GM12874 (cell line): ENCODE results near the gene SLC24A3.

Source experiments
- TF ChIP-seq, protein P1 (sequence below): IDR thresholded peaks from 2 replicates; pipeline ENCODE4 v1.5.1; 2011; ENCODE audit warnings: low read depth, mild to moderate bottlenecking, control low read depth, low read length, moderate library complexity; ENCODE audit not compliant: insufficient read depth

SLC24A3 gene

DNA sequence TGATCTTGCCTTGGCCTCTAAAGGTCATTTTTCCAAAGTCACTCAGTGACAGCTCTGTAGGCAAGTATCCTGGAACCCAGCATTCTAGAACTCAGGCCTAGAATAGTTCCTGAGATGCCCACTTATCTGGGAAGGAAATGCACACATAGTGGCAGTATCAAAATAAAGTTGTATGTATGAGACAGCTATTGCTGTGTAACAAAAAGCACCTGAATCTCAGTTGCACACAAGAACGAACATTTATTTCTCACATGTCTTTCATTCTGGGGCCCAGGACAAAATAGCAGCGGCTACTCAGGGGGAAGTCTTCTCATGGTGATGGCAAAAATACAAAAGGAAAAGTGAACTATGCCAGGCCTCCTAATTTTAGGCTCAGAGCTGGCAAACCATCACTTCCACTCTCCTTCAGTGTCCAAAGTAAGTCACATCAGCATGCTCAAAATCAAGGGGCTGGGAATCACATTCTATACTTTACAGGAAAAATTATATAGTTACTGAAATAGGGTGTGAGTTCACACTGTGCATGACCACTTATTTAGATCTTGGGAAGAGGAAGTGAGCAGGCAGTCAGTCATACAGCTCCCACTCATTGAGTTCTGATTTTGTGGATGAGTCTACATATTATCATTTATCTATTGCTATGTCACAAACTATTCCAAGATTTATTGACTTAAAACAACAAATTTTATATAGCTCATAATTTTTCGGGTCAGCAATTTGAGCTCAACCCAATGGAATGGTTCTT is 412.0 kb downstream of the SLC24A3 start:
- TF ChIP-seq, protein P1, sequence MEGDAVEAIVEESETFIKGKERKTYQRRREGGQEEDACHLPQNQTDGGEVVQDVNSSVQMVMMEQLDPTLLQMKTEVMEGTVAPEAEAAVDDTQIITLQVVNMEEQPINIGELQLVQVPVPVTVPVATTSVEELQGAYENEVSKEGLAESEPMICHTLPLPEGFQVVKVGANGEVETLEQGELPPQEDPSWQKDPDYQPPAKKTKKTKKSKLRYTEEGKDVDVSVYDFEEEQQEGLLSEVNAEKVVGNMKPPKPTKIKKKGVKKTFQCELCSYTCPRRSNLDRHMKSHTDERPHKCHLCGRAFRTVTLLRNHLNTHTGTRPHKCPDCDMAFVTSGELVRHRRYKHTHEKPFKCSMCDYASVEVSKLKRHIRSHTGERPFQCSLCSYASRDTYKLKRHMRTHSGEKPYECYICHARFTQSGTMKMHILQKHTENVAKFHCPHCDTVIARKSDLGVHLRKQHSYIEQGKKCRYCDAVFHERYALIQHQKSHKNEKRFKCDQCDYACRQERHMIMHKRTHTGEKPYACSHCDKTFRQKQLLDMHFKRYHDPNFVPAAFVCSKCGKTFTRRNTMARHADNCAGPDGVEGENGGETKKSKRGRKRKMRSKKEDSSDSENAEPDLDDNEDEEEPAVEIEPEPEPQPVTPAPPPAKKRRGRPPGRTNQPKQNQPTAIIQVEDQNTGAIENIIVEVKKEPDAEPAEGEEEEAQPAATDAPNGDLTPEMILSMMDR, result no peak

DNA sequence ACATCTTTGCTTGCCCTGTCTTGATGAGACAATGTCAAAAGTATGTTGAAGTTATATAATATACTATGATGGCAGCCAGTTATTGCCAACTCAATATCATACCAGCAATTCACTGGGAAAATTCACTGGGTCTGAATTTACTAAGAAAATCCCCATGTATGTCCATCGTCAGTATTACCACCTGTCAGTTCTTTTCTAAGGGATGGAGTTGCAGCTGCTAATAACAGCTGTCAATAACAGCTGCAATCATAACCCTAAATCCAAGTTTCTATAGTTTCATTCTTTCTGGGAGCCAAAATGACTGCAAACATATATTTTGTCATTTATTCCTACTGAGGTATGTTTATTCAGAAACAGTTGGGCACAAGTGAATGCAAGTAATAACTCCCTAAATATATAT is 413.0 kb downstream of the SLC24A3 start:
- TF ChIP-seq, protein P1, result no peak

GRCh38 chr20:19626896-19627295 is 414.5 kb downstream of the SLC24A3 start:
- TF ChIP-seq, protein P1, result no peak

DNA sequence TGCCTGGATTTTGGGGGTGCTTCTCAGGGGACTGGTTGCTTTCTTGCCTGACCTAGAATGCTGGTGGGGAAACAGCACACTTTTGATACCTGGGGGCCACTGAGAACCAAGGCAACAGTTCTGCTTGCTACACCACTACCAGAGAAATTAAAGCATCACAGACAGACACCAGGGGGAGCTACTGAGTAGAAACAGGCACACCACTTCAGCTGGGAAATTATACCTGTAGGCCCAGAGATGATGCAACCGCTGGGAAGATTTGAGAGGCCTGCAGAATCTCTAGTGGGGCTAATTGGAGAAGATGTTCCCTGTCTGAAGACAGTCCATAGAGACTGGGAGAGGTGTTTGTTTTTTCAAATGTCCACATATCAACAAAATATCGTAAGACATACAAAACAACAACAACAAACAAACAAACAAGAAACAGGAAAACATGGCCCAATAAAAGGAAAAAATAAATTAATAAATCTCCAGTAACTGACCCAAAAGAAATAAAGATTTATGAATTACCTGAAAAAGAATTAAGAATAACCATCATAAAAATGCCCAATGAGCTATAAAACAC is 416.2 kb downstream of the SLC24A3 start:
- TF ChIP-seq, protein P1, result peak; percentile 68

DNA sequence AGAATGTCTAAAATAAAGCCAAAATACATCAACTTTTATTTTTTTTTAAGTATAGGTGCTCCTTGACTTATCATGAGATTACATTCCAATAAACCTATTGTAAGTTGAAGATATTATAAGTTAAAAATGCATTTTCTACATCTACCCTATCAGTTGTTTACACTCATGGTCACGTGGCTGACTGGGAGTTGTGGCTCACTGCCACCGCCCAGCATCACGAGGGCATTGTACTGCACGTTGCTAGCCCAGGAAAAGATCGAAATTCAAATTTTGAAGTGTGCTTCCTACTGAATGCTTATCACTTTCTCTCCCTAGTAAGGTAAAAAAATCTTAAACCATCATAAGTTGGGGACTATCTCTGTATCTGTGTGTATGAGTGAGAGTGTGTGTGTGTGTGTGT is 419.0 kb downstream of the SLC24A3 start:
- TF ChIP-seq, protein P1, result no peak

DNA sequence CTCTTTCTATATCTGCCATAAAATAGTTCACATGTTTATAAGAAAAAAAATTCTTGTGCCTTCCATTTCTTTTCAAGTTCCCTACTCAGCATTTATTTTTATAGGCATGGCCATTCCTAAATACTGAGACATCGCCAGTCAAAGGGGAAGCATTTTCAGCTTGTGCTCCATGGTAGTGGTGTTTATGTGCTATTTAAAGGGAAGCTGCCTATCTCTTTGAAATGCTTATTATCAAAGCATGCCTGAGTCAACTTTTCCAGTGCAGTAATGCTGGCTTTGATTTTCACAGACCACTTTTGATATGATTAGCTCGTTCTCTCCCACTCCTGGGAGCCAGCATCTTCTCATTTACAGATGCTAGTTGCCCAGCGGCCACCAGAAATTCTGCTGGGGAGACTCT is 421.5 kb downstream of the SLC24A3 start:
- TF ChIP-seq, protein P1, result no peak

- TF ChIP-seq, protein P1, result no peak
Observed at GRCh38 chr20:19642860-19643259, 430.4 kb downstream of the SLC24A3 start.
